ENCODE measurements around the gene TAS2R60. TPM values are rescaled to one million over a fixed set of nuclear protein-coding genes. Genes with fewer than 3 reads are reported as not detected.

The TAS2R60 gene
- polyA plus RNA-seq, 3 donors = 0.35 TPM; not detected in 2

DNA sequence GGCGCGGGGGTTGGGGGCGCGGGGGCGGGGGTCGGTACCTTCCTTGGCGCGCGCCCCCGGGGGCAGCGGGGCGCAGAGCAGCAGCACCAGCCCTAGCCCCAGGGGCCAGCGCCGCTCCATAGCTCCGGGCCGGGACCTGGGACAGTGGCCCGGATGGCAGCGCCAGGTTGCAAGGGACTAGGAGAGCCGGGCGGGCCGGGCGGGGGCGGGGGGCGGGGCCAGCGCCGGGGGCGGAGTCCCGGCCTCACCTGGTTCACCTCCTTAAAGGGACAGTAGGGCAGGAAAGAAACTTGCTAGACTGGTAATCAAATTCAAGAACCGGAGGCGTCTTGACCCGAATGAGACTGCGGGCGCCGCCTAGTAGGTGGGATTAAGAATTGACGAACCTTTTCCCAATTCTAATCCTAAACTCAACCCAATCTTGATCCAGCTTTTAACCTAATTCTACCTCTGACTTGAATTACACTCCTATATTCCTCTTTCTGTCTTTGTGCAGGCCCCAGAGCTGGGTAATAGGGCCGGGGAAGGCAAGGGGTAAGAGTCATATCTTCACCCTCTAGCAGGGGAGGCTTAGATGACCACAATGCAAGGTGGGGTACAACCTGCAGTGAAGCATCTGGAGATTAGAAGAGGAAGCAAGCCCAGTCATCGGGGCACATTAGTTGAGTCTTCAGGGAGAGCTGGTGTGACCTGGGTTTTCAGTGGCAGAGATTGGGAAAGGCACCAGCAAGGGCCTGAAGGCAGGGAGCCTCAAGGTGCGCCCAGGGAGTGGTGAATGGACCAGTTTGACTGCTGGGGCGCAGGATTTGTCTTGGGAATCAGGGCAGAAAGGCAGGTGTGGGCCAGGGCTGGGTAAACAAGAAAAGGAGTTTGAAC is 34.3 kb upstream of the TAS2R60 start, which contains the start of gene EPHA1:
TSS of gene EPHA1 (minus strand) at position 171 of the 876 bp plus-strand sequence. CDS start at position 120, 51 bp downstream.
- Histone ChIP-seq H3K27me3 (ENCODE audit: control insufficient read depth in 2 of 2, insufficient read depth in 2 of 2, low read length in 2 of 2) (no peaks in the 10 kb centered on the region), H3K4me2 (replicated peaks; ENCODE audit: extremely low read depth, low read length, poor library complexity, severe bottlenecking) (peak within 1 kb of the TSS; percentile 83), H3K4me3 (replicated peaks in 1 of 3; ENCODE audit: low read depth in 2 of 3, low read length in 3 of 3) (peak within 1 kb of the TSS; percentile 17 to 73 (median 37)), H3K9me3 (replicated peaks in 1 of 2; ENCODE audit: control insufficient read depth in 1 of 2, insufficient read depth in 1 of 2, low read length in 2 of 2) (no peaks in the 10 kb centered on the region), H2AFZ (ENCODE audit: insufficient read depth, low read depth, low read length, poor library complexity, severe bottlenecking) (peak within 1 kb of the TSS; percentile 55), H3K27ac (ENCODE audit: low read depth in 1 of 2, low read length in 2 of 2) (peak within 1 kb of the TSS in 1 of 2 donors; percentile 80), H4K20me1 (ENCODE audit: insufficient read depth, low read length) (no peaks in the 10 kb centered on the region), H3K4me1 (ENCODE audit: control insufficient read depth in 1 of 2, insufficient read depth in 2 of 2, low read length in 2 of 2) (peaks cover 63 to 65% of the 10 kb centered on the region in 2 donors), H3K9ac (ENCODE audit: insufficient read depth, low read length, poor library complexity, severe bottlenecking) (peak within 1 kb of the TSS; percentile 19), H3K79me2 (ENCODE audit: insufficient read depth, low read length) (peaks cover 38% of the 10 kb centered on the region), H3K36me3 (replicated peaks in 1 of 2; ENCODE audit: control insufficient read depth in 1 of 2, insufficient read depth in 2 of 2, low read length in 2 of 2) (no peaks in the 10 kb centered on the region)
- Mint-ChIP-seq H3K4me1 (peaks cover 68% of the 10 kb centered on the region), H3K36me3 (peaks cover 0 to 2% of the 10 kb centered on the region in 2 donors), H3K9me3 (peaks cover 0 to 2% (median 0%) of the 10 kb centered on the region in 7 donors), H3K27me3 (ENCODE audit: low read depth in 3 of 3) (peaks cover 0 to 3% (median 0%) of the 10 kb centered on the region in 3 donors), H3K4me3 (peak within 1 kb of the TSS; percentile 75 to 88), H3K27ac (peak within 1 kb of the TSS; percentile 70 to 96 (median 88))
- WGBS (ENCODE audit: insufficient coverage) = 40% methylated on average over 5 of the region's 39 CpGs
- DNase-seq = peak in 2 of 3 donors; percentile 26 to 33
- intact Hi-C loops (cut with micrococcal nuclease) = loop anchor here in 1 of 2 donors (10.0 kb wide), 1 partner anchor 94 kb away; the partner anchor contains the start of gene CLCN1
- TF ChIP-seq, protein P1, sequence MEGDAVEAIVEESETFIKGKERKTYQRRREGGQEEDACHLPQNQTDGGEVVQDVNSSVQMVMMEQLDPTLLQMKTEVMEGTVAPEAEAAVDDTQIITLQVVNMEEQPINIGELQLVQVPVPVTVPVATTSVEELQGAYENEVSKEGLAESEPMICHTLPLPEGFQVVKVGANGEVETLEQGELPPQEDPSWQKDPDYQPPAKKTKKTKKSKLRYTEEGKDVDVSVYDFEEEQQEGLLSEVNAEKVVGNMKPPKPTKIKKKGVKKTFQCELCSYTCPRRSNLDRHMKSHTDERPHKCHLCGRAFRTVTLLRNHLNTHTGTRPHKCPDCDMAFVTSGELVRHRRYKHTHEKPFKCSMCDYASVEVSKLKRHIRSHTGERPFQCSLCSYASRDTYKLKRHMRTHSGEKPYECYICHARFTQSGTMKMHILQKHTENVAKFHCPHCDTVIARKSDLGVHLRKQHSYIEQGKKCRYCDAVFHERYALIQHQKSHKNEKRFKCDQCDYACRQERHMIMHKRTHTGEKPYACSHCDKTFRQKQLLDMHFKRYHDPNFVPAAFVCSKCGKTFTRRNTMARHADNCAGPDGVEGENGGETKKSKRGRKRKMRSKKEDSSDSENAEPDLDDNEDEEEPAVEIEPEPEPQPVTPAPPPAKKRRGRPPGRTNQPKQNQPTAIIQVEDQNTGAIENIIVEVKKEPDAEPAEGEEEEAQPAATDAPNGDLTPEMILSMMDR (IDR thresholded peaks at IDR 0.05) = peak; percentile 35

DNA sequence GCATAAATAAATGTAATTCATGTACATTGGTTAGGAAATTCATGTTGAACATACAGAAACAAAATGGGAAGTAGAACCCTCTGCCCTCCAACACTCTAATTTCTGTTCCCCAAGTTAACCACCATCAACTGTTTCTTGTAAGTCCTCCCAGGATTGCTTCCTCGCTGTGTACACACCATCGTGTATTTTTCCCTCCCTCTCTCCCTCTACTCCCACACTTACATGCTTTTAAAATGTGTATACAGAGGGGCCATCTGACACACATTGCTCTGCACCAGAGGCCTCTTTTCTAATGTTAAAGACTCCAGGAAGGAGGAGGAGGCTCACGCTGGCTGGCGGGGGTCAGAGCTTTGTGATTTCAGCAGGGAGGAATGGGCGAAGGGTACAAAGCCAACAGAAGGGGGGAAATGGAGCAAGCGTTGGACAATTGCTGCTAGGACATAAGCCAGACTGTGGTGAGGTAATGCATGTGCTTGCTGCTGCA is 32.7 kb upstream of the TAS2R60 start:
- H3K4me1 ChIP-seq (ENCODE audit: control insufficient read depth in 1 of 2, insufficient read depth in 2 of 2, low read length in 2 of 2) = peaks cover 68 to 80% of the 10 kb centered on the region in 2 donors
- no peaks in the 10 kb centered on the region for H3K36me3 Mint-ChIP-seq
- H3K27ac Mint-ChIP-seq = peak overlapping the region; percentile 88 to 96 (median 94)
- peak overlapping the region; percentile 24 to 68 (median 36) for H3K4me3 ChIP-seq (replicated peaks in 1 of 3; ENCODE audit: low read depth in 2 of 3, low read length in 3 of 3)
- H3K79me2 ChIP-seq (ENCODE audit: insufficient read depth, low read length) = peaks cover 51% of the 10 kb centered on the region
- no peaks in the 10 kb centered on the region for H3K36me3 ChIP-seq (replicated peaks in 1 of 2; ENCODE audit: control insufficient read depth in 1 of 2, insufficient read depth in 2 of 2, low read length in 2 of 2)
- H3K4me1 Mint-ChIP-seq = peaks cover 82% of the 10 kb centered on the region
- peak overlapping the region; percentile 80 to 81 for H3K27ac ChIP-seq (ENCODE audit: low read depth in 1 of 2, low read length in 2 of 2)
- DNase-seq = peak; percentile 60 to 82 (median 62)
- intact Hi-C loops (cut with micrococcal nuclease) = loop anchor here in 1 of 2 donors (10.0 kb wide), 3 partner anchors 46 to 166 kb away; partner anchors contain the start of gene FAM131B
- H2AFZ ChIP-seq (ENCODE audit: insufficient read depth, low read depth, low read length, poor library complexity, severe bottlenecking) = peak overlapping the region; percentile 52
- peak overlapping the region; percentile 20 for H3K9ac ChIP-seq (ENCODE audit: insufficient read depth, low read length, poor library complexity, severe bottlenecking)
- peak overlapping the region; percentile 76 for H3K4me2 ChIP-seq (replicated peaks; ENCODE audit: extremely low read depth, low read length, poor library complexity, severe bottlenecking)
- TF ChIP-seq, protein P1 (IDR thresholded peaks at IDR 0.05) = no peak
- WGBS (ENCODE audit: insufficient coverage) = 0% methylated on average over 4 of the region's 6 CpGs
- no peaks in the 10 kb centered on the region for H3K27me3 ChIP-seq (ENCODE audit: control insufficient read depth in 2 of 2, insufficient read depth in 2 of 2, low read length in 2 of 2)
- no peaks in the 10 kb centered on the region for H4K20me1 ChIP-seq (ENCODE audit: insufficient read depth, low read length)
- peaks cover 0 to 3% (median 0%) of the 10 kb centered on the region in 3 donors for H3K27me3 Mint-ChIP-seq (ENCODE audit: low read depth in 3 of 3)
- peaks cover 0 to 4% (median 0%) of the 10 kb centered on the region in 7 donors for H3K9me3 Mint-ChIP-seq
- H3K4me3 Mint-ChIP-seq = peak overlapping the region; percentile 74 to 86
- no peaks in the 10 kb centered on the region for H3K9me3 ChIP-seq (replicated peaks in 1 of 2; ENCODE audit: control insufficient read depth in 1 of 2, insufficient read depth in 1 of 2, low read length in 2 of 2)

All from CD14-positive monocyte (primary cell).